ENCODE results near the gene SC5D. TPM values are rescaled to one million over a fixed set of nuclear protein-coding genes. Genes with fewer than 3 reads are reported as not detected.
A peak's percentile ranks its signal among the peaks of the same experiment; 100 is the strongest.

Gene SC5D
- total RNA-seq, 4 donors from 2014 or later: 18.5 to 23.7 (median 20.6) TPM

GRCh38 chr11:121321614-121322243 lies 29.2 kb downstream of the SC5D start:
- Histone ChIP-seq H3K36me3 (no peaks in the 10 kb centered on the region), H3K4me1 (no peaks in the 10 kb centered on the region), H3K9me3 (no peaks in the 10 kb centered on the region), H3K27me3 (no peaks in the 10 kb centered on the region), H3K27ac (replicated peaks in 1 of 4) (no peak overlapping the region), H3K4me3 (no peak overlapping the region)
- intact Hi-C loops (cut with DNase I): loop anchor here (2.0 to 10.0 kb wide), 3 partner anchors 123 to 269 kb away; no protein-coding TSS in a partner anchor
- no peak for DNase-seq (ENCODE audit: extremely low spot score)
- 37% methylated on average over 7 of the region's 7 CpGs for WGBS
- TF ChIP-seq, protein P1, sequence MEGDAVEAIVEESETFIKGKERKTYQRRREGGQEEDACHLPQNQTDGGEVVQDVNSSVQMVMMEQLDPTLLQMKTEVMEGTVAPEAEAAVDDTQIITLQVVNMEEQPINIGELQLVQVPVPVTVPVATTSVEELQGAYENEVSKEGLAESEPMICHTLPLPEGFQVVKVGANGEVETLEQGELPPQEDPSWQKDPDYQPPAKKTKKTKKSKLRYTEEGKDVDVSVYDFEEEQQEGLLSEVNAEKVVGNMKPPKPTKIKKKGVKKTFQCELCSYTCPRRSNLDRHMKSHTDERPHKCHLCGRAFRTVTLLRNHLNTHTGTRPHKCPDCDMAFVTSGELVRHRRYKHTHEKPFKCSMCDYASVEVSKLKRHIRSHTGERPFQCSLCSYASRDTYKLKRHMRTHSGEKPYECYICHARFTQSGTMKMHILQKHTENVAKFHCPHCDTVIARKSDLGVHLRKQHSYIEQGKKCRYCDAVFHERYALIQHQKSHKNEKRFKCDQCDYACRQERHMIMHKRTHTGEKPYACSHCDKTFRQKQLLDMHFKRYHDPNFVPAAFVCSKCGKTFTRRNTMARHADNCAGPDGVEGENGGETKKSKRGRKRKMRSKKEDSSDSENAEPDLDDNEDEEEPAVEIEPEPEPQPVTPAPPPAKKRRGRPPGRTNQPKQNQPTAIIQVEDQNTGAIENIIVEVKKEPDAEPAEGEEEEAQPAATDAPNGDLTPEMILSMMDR (IDR thresholded peaks at IDR 0.05): peak; percentile 43 to 49 (median 46)
- no peak for TF ChIP-seq EP300 (IDR thresholded peaks at IDR 0.05)

- intact Hi-C loops (cut with DNase I): loop anchor here (5.0 to 10.0 kb wide), 2 partner anchors 122 to 209 kb away; no protein-coding TSS in a partner anchor
- WGBS: 72% methylated on average over 6 of the region's 6 CpGs
- no peaks in the 10 kb centered on the region for H3K4me1 ChIP-seq
- no peak overlapping the region for H3K27ac ChIP-seq (replicated peaks in 1 of 4)
- no peaks in the 10 kb centered on the region for H3K27me3 ChIP-seq
- DNase-seq (ENCODE audit: extremely low spot score): no peak
- H3K36me3 ChIP-seq: no peaks in the 10 kb centered on the region
- H3K4me3 ChIP-seq: no peak overlapping the region
- TF ChIP-seq POLR2A (IDR thresholded peaks at IDR 0.05; ENCODE audit: low read depth) (no peak), POLR2AphosphoS5 (IDR thresholded peaks at IDR 0.05) (no peak), EP300 (IDR thresholded peaks at IDR 0.05) (no peak)
- TF ChIP-seq, protein P1 (IDR thresholded peaks at IDR 0.05): no peak
- no peaks in the 10 kb centered on the region for H3K9me3 ChIP-seq
Measured at GRCh38 chr11:121323046-121323607, 30.6 kb downstream of the SC5D start.

- Histone ChIP-seq H3K27ac (replicated peaks in 1 of 4) (no peak overlapping the region), H3K36me3 (no peaks in the 10 kb centered on the region), H3K4me3 (no peak overlapping the region), H3K27me3 (peaks cover 0 to 9% (median 0%) of the 10 kb centered on the region in 4 donors), H3K4me1 (no peaks in the 10 kb centered on the region), H3K9me3 (no peaks in the 10 kb centered on the region)
- no peak for TF ChIP-seq EP300 (IDR thresholded peaks at IDR 0.05)
- no peak for TF ChIP-seq POLR2AphosphoS5 (IDR thresholded peaks at IDR 0.05)
- TF ChIP-seq, protein P1 (IDR thresholded peaks at IDR 0.05): no peak
- no peak for TF ChIP-seq POLR2A (IDR thresholded peaks at IDR 0.05; ENCODE audit: low read depth)
- no peak for DNase-seq (ENCODE audit: extremely low spot score)
- WGBS: 67% methylated on average over 4 of the region's 4 CpGs
- intact Hi-C loops (cut with DNase I): loop anchor here (10.0 kb wide), 1 partner anchor 119 kb away; no protein-coding TSS in a partner anchor
Measured at GRCh38 chr11:121326230-121326629, 33.7 kb downstream of the SC5D start.

- Histone ChIP-seq H3K4me3 (no peak overlapping the region), H3K4me1 (no peaks in the 10 kb centered on the region), H3K27me3 (peaks cover 0 to 9% (median 0%) of the 10 kb centered on the region in 4 donors), H3K36me3 (no peaks in the 10 kb centered on the region), H3K9me3 (no peaks in the 10 kb centered on the region), H3K27ac (replicated peaks in 1 of 4) (no peak overlapping the region)
- intact Hi-C loops (cut with DNase I): loop anchor here (10.0 kb wide), 1 partner anchor 117 kb away; no protein-coding TSS in a partner anchor
- no peak for DNase-seq (ENCODE audit: extremely low spot score)
- TF ChIP-seq EP300 (IDR thresholded peaks at IDR 0.05) (no peak), POLR2AphosphoS5 (IDR thresholded peaks at IDR 0.05) (no peak), POLR2A (IDR thresholded peaks at IDR 0.05; ENCODE audit: low read depth) (no peak)
- TF ChIP-seq, protein P1 (IDR thresholded peaks at IDR 0.05): no peak
- 76% methylated on average over 1 of the region's 1 CpG for WGBS
Measured at GRCh38 chr11:121327553-121327952, 35.0 kb downstream of the SC5D start.

All from esophagus muscularis mucosa (tissue), 4 donors.